WI38 (cell line): ENCODE measurements around the gene CBARP.
"Not testable (repeated sequence)": the region's sequence is repeated elsewhere in the genome, so short reads cannot be mapped to it uniquely, and the experiment has no call there.

Experiments used
- H3K4me3 ChIP-seq: 2 replicates; pipeline ENCODE4 v1.5.1; 2011; ENCODE audit warnings: low read depth, mild to moderate bottlenecking, control low read depth, low read length
- TF ChIP-seq, protein P1 (sequence below): IDR thresholded peaks from 2 replicates; pipeline ENCODE4 v1.5.1; 2012; ENCODE audit warnings: low read depth, mild to moderate bottlenecking, control low read depth, low read length

CBARP gene

DNA sequence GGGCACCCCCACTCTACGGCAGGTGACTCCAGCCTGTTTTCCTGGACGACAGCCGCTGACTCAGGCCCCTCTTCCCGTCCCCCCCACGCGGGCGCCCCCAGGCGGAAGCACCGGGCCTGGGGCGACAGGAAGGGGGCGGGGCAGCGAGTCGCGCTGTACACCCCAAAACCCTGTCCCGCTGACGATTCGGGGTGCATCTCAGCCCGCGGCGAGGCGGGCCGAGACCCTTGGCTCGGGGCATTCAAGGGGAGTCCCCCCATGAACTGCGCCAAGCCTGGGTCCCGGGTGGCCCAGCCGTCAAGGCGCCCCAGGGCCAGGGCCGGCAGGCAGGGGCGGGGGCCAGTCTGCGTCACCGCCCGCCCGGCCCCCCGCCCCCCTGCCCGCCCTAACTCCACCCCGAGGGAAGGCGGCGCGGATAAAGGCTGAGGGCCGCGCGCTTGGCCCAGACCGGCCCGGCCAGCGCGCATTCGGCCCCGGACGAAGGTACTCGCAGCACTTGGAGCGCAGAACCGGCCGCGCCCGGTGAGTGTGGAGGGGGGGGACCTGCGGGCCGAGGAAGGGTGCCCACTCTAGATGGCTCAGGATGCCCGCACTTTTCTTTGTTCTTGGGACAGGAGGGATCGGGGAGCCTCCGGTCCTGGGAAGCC is 10.5 kb upstream of the CBARP start, which contains the start of gene MIDN:
MIDN (plus strand) TSS at position 445 of the 647 bp plus-strand sequence. CDS start 1,714 bp downstream, outside the sequence.
- H3K4me3 ChIP-seq = peak within 1 kb of the TSS; percentile 69
- TF ChIP-seq, protein P1, sequence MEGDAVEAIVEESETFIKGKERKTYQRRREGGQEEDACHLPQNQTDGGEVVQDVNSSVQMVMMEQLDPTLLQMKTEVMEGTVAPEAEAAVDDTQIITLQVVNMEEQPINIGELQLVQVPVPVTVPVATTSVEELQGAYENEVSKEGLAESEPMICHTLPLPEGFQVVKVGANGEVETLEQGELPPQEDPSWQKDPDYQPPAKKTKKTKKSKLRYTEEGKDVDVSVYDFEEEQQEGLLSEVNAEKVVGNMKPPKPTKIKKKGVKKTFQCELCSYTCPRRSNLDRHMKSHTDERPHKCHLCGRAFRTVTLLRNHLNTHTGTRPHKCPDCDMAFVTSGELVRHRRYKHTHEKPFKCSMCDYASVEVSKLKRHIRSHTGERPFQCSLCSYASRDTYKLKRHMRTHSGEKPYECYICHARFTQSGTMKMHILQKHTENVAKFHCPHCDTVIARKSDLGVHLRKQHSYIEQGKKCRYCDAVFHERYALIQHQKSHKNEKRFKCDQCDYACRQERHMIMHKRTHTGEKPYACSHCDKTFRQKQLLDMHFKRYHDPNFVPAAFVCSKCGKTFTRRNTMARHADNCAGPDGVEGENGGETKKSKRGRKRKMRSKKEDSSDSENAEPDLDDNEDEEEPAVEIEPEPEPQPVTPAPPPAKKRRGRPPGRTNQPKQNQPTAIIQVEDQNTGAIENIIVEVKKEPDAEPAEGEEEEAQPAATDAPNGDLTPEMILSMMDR = peak; percentile 40

DNA sequence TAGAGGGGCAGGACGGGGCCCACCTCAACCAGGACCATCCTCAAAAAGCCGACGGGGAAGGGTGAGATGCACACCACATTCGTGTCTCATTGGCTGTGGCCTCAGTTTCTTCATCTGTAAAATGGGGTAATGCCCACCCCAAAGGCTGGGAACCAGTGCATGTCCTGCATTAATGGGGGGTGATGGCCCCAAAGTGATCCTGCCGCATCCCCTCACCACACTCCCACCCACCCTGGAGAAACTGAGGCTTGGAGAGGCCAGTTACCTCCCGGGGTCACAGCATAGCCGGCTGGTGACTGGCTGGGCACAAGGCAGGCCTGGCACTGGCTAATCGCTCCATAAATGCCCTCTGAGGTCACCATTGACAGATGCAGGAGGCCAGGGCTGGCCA is 9.9 kb upstream of the CBARP start:
- TF ChIP-seq, protein P1 = no peak
- peak overlapping the region; percentile 69 for H3K4me3 ChIP-seq

DNA sequence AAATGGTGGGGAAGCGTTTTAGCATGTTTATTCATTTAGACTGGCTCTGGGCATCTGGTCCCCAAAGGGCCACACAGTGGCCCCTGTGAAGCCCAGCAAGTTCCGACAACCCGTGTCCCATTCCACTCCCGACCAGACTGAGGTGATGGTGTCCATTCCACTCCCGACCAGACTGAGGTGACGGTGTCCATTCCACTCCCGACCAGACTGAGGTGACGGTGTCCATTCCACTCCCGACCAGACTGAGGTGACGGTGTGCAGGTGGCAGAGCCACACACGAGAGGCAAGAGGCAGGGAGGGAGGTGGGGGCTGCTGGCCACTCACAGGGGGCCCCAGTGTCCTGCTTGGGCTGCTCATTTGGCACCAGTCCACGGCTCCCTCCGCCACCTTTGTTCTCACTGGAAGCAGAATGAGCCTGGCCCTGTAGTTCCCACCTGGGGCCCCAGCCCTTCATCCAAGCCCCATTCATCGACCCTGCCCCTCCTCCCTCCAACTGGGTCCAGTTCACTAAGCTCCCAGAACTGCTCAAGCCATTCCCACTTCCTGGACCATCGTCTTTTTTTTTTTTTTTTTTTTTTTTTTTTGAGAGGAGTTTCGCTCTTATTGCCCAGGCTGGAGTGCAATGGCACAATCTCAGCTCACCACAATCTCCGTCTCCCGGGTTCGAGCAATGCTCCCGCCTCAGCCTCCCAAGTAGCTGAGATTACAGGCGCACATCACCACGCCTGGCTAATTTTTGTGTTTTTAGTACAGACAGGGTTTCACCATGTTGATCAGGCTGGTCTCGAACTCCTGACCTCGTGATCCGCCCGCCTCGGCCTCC is 8.7 kb upstream of the CBARP start:
- not testable (repeated sequence) for H3K4me3 ChIP-seq

GRCh38 chr19:1245494-1246264 is 7.9 kb upstream of the CBARP start:
- TF ChIP-seq, protein P1 = no peak
- H3K4me3 ChIP-seq = no peak overlapping the region

GRCh38 chr19:1244693-1245451 is 7.1 kb upstream of the CBARP start:
- TF ChIP-seq, protein P1 = no peak

DNA sequence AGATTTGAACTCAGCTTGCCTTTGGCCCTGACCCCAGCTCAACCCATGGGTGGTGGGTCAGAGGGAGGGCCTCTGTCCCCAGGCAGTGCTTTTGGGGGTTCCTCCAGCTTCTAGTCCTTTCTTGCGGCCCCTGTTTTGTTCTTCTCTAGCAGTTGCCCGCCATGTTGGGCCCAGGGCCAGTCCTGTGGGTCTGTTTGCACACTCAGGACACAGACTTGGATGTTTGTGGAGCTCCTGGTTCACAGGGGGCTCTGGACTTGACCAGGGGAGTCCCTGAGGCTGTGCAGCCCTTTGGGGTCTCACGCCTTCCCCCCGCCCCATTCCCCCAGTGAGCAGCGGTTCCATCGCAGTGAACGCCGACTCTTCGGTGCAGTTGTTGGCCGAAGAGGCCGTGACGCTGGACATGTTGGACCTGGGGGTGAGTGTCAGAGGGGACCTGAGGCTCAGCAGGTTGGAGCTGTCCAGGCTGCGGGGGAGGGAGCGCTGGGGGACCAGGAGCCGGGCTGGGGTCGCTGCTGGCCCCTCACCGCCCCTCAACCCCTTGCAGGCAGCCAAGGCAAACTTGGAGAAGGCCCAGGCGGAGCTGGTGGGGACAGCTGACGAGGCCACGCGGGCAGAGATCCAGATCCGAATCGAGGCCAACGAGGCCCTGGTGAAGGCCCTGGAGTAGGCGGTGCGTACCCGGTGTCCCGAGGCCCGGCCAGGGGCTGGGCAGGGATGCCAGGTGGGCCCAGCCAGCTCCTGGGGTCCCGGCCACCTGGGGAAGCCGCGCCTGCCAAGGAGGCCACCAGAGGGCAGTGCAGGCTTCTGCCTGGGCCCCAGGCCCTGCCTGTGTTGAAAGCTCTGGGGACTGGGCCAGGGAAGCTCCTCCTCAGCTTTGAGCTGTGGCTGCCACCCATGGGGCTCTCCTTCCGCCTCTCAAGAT is 6.2 kb upstream of the CBARP start:
- TF ChIP-seq, protein P1 = peak; percentile 87
- H3K4me3 ChIP-seq = no peak overlapping the region

More at GRCh38 chr19:1244693-1245451, 7.1 kb upstream of the CBARP start:
- no peak overlapping the region for H3K4me3 ChIP-seq
